GM18907 (cell line): ENCODE results near the gene COL27A1.

Experiments
- ATAC-seq: cut with Tn5 transposase; IDR thresholded peaks from one replicate; pipeline ENCODE4 v1.9.1; 2021; ENCODE audit warnings: mild to moderate bottlenecking, moderate library complexity; ENCODE audit not compliant: unreplicated experiment

COL27A1 gene

GRCh38 chr9:114221706-114222465, 66.5 kb downstream of the COL27A1 start:
- no peak for ATAC-seq

GRCh38 chr9:114223564-114224246, 68.4 kb downstream of the COL27A1 start:
- no peak for ATAC-seq

- no peak for ATAC-seq
These were observed 68.9 kb downstream of the COL27A1 start for GRCh38 chr9:114224247-114224610.

GRCh38 chr9:114225561-114226212, 70.3 kb downstream of the COL27A1 start:
- no peak for ATAC-seq

GRCh38 chr9:114226246-114227055, 71.1 kb downstream of the COL27A1 start:
- no peak for ATAC-seq

GRCh38 chr9:114227288-114228015, 72.1 kb downstream of the COL27A1 start:
- ATAC-seq: no peak

GRCh38 chr9:114228016-114228808, 72.9 kb downstream of the COL27A1 start:
- ATAC-seq: no peak

GRCh38 chr9:114229295-114229694, 74.0 kb downstream of the COL27A1 start:
- ATAC-seq: no peak

GRCh38 chr9:114230068-114230467, 74.7 kb downstream of the COL27A1 start:
- no peak for ATAC-seq

GRCh38 chr9:114231273-114231672, 75.9 kb downstream of the COL27A1 start:
- ATAC-seq: no peak

GRCh38 chr9:114231719-114232449, 76.5 kb downstream of the COL27A1 start:
- no peak for ATAC-seq

GRCh38 chr9:114233491-114234185, 78.3 kb downstream of the COL27A1 start:
- ATAC-seq: no peak

- ATAC-seq: no peak
These were observed 79.8 kb downstream of the COL27A1 start for GRCh38 chr9:114235033-114235661.

GRCh38 chr9:114236391-114237138, 81.2 kb downstream of the COL27A1 start:
- ATAC-seq: no peak

- ATAC-seq: no peak
These were observed 81.9 kb downstream of the COL27A1 start for GRCh38 chr9:114237247-114237646.

- no peak for ATAC-seq
These were observed 82.4 kb downstream of the COL27A1 start for GRCh38 chr9:114237781-114238180.

GRCh38 chr9:114238472-114238871, 83.1 kb downstream of the COL27A1 start:
- no peak for ATAC-seq
